ENCODE results near the gene PTPN4.

Gene PTPN4

DNA sequence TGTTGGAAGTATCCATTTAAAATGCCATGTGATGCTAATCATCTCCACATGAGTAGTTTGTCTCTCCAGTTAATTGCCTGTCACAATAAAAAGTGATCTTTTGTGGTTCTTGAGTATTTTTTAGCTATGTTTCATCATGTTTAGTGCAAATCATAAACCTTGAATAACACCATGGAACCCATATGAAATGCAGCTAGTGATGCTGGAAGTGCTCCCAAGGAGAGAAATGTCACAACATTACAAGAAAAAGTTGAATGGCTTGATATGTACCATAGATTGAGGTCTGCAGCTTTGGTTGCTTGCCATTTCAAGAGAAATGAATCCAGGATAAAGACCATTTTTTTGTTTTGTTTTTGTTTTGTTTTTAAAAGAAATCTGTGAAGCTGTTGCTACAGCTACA lies 14.3 kb downstream of the PTPN4 start:
- H3K27ac ChIP-seq = no peak overlapping the region
- intact Hi-C loops (cut with DNase I; ENCODE audit: low total_unique reads) = no loop called here
- TF ChIP-seq, protein P1, sequence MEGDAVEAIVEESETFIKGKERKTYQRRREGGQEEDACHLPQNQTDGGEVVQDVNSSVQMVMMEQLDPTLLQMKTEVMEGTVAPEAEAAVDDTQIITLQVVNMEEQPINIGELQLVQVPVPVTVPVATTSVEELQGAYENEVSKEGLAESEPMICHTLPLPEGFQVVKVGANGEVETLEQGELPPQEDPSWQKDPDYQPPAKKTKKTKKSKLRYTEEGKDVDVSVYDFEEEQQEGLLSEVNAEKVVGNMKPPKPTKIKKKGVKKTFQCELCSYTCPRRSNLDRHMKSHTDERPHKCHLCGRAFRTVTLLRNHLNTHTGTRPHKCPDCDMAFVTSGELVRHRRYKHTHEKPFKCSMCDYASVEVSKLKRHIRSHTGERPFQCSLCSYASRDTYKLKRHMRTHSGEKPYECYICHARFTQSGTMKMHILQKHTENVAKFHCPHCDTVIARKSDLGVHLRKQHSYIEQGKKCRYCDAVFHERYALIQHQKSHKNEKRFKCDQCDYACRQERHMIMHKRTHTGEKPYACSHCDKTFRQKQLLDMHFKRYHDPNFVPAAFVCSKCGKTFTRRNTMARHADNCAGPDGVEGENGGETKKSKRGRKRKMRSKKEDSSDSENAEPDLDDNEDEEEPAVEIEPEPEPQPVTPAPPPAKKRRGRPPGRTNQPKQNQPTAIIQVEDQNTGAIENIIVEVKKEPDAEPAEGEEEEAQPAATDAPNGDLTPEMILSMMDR (IDR thresholded peaks at IDR 0.05) = no peak
- H3K27me3 ChIP-seq = no peaks in the 10 kb centered on the region
- DNase-seq = no peak
- H3K36me3 ChIP-seq = no peaks in the 10 kb centered on the region
- no peaks in the 10 kb centered on the region for H3K4me1 ChIP-seq
- no peaks in the 10 kb centered on the region for H3K9me3 ChIP-seq
- H3K4me3 ChIP-seq = no peak overlapping the region

DNA sequence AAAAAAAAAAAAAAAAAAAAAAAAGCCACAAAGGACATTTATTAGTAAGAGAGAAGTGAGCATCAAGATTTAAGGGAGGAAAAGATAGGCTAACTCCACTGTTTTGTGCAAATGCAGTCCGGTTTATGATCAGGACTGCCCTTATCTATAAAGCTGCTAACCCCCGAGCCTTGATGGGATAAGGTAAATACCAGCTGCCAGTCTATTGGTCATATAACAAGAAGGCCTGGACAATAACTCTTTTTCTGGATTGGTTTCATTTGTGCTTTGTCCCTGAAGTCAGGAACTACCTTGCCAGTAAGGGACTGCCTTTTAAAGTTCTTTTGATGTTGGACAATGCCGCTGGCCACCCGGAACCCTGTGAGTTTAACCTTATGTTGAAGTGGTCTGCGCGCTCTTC lies 15.4 kb downstream of the PTPN4 start:
- intact Hi-C loops (cut with DNase I; ENCODE audit: low total_unique reads) = no loop called here

DNA sequence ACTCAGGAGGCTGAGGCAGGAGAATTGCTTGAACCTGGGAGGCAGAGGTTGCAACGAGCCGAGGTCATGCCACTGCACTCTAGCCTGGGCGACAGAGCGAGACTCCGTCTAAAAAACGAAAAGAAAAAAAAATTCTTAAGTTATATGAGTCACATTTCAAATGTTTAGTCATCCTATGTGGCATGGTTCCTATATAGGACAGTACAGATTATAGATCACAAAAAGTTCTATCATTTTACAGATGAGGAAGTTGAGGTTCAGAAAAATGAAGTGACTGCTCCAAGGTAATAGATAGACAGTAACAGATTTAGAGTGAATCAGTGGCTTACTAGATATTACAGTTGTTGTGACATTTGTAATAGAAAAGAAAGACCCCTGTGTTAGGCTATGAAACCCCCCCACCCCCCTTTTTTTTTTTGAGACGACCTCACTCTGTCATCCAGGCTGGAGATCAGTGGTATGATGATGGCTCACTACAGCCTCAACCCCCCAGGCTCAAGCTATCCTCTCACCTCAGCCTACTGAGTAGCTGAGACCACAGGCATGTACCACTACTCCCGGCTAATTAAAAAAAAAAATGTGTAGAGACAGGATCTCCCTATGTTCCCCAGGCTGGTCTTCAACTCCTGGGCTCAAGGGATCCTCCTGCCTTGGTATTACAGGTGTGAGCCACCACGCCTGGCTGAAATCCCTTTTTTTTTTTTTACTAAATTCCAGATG lies 22.7 kb downstream of the PTPN4 start:
- intact Hi-C loops (cut with DNase I; ENCODE audit: low total_unique reads) = no loop called here
- TF ChIP-seq, protein P1 (IDR thresholded peaks at IDR 0.05) = no peak

More for the DNA sequence above, 15.4 kb downstream of the PTPN4 start:
- Histone ChIP-seq H3K27ac (no peak overlapping the region), H3K4me3 (no peak overlapping the region), H3K27me3 (no peaks in the 10 kb centered on the region), H3K9me3 (no peaks in the 10 kb centered on the region), H3K36me3 (no peaks in the 10 kb centered on the region), H3K4me1 (no peaks in the 10 kb centered on the region)
- TF ChIP-seq, protein P1 (IDR thresholded peaks at IDR 0.05) = no peak
- DNase-seq = no peak

DNA sequence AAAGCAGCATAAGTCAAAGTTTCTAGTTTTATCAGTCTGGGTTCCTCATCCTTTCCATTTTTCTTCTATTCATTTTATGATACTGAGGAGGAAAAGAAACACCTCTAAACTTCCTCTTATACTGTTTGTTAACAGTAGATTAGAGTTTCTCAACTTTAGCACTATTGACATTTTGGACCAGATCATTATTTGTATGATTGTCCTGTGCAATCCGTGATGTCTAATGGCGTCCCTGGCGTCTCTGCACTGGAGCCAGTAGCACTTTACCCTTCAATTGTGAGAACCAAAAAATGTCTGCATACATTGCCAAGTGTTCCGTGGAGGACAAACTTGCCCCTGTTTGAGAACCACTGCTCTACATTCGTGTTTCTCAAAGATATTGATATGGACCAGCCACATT lies 25.2 kb downstream of the PTPN4 start:
- H3K4me1 ChIP-seq = peaks cover 0 to 4% (median 0%) of the 10 kb centered on the region in 4 donors
- H3K36me3 ChIP-seq = peaks cover 0 to 4% (median 0%) of the 10 kb centered on the region in 3 donors
- H3K27me3 ChIP-seq = no peaks in the 10 kb centered on the region
- no peak overlapping the region for H3K27ac ChIP-seq
- TF ChIP-seq, protein P1 (IDR thresholded peaks at IDR 0.05) = no peak
- H3K9me3 ChIP-seq = peaks cover 0 to 7% (median 0%) of the 10 kb centered on the region in 3 donors
- H3K4me3 ChIP-seq = no peak overlapping the region
- DNase-seq = no peak
- intact Hi-C loops (cut with DNase I; ENCODE audit: low total_unique reads) = no loop called here

More for the DNA sequence above, 22.7 kb downstream of the PTPN4 start:
- no peak for DNase-seq
- H3K36me3 ChIP-seq = no peaks in the 10 kb centered on the region
- H3K9me3 ChIP-seq = no peaks in the 10 kb centered on the region
- H3K4me3 ChIP-seq = no peak overlapping the region
- H3K27me3 ChIP-seq = no peaks in the 10 kb centered on the region
- peaks cover 0 to 4% (median 0%) of the 10 kb centered on the region in 4 donors for H3K4me1 ChIP-seq
- no peak overlapping the region for H3K27ac ChIP-seq

DNA sequence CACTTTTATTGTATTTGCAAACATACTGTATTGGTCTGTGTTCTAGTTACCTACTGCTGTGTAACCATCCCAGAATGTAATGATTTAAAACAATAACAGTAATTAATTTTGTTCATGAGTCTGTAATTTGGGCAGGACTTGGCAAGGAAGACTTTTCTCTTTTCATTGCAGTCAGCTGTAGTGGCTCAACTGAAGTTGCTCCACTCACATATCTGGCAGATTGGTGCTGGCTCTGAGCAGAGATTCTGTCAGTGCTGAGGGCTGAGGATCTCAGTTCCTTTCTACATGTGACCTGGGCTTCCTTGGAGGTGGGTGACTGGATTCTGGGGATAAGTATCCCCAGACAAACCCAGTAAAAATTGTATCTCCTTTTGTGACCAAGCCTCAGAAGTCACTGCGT lies 26.6 kb downstream of the PTPN4 start:
- no peak overlapping the region for H3K27ac ChIP-seq
- TF ChIP-seq, protein P1 (IDR thresholded peaks at IDR 0.05) = no peak
- H3K27me3 ChIP-seq = no peaks in the 10 kb centered on the region
- intact Hi-C loops (cut with DNase I; ENCODE audit: low total_unique reads) = no loop called here
- no peaks in the 10 kb centered on the region for H3K4me1 ChIP-seq
- H3K36me3 ChIP-seq = peaks cover 0 to 11% (median 0%) of the 10 kb centered on the region in 3 donors
- no peak overlapping the region for H3K4me3 ChIP-seq
- no peak for DNase-seq
- H3K9me3 ChIP-seq = peaks cover 0 to 19% (median 2%) of the 10 kb centered on the region in 3 donors
